Muscle of leg (tissue), 11 donors: ENCODE data around the gene NAV3. TPM values are rescaled to one million over a fixed set of nuclear protein-coding genes. Genes with fewer than 3 reads are reported as not detected.

Experiments used
- DNase-seq: peaks from one replicate; pipeline ENCODE4 v3.0.0; 2013
- H3K27ac ChIP-seq: one replicate; pipeline ENCODE4 v1.5.1; 2013; ENCODE audit warnings: mild to moderate bottlenecking, low read length, control low read depth
- H3K27me3 ChIP-seq: one replicate; pipeline ENCODE4 v1.6.1; 2013; ENCODE audit warnings: low read length; ENCODE audit not compliant: control insufficient read depth, insufficient read depth
- H3K36me3 ChIP-seq: one replicate; pipeline ENCODE4 v1.6.1; 2013; ENCODE audit warnings: low read length; ENCODE audit not compliant: control insufficient read depth, insufficient read depth
- H3K4me1 ChIP-seq: one replicate; pipeline ENCODE4 v1.6.1; 2013; ENCODE audit warnings: low read length; ENCODE audit not compliant: control insufficient read depth, insufficient read depth
- H3K4me3 ChIP-seq: one replicate; pipeline ENCODE4 v1.5.1; 2013; ENCODE audit warnings: low read length, control low read depth
- H3K9me3 ChIP-seq: replicated peaks from 2 replicates; pipeline ENCODE4 v1.6.1; 2013; ENCODE audit warnings: low read depth, low read length; ENCODE audit not compliant: control insufficient read depth
- WGBS: methylation state at CpG from one replicate; pipeline ENCODE4 v1.1.5; 2013; ENCODE audit warnings: missing lambda C conversion rate; ENCODE audit not compliant: insufficient coverage; 5-methylcytosine and 5-hydroxymethylcytosine counted together
- polyA plus RNA-seq, 8 donors: library from polyadenylated mRNA; unstranded; fragments of 120-200 nt; gene quantifications; one replicate each; pipeline versions ENCODE4 v1.2.1 to v1.2.3, GENCODE V29; 2013; ENCODE audit warnings: inconsistent platforms in 1 of 8, low replicate concordance in 1 of 8; ENCODE audit not compliant: insufficient read length in 8 of 8, insufficient read depth in 1 of 8
- total RNA-seq: library from RNA; stranded (reverse); fragments of 120-200 nt; gene quantifications from one replicate; pipeline ENCODE4 v1.2.4, GENCODE V29; 2013

The NAV3 gene
- total and polyA plus RNA-seq, 9 donors, result 10.8 to 34.6 (median 21.7) TPM

GRCh38 chr12:78035901-78036606 lies 205.4 kb downstream of the NAV3 start:
- Histone ChIP-seq H3K27ac (no peak overlapping the region), H3K36me3 (peaks cover 4% of the 10 kb centered on the region), H3K27me3 (no peaks in the 10 kb centered on the region), H3K9me3 (no peaks in the 10 kb centered on the region), H3K4me3 (no peak overlapping the region), H3K4me1 (no peaks in the 10 kb centered on the region)
- peak; percentile 21 for DNase-seq
- WGBS, result 41% methylated on average over 14 of the region's 14 CpGs

GRCh38 chr12:78036874-78037273 lies 206.2 kb downstream of the NAV3 start:
- no peak for DNase-seq
- WGBS, result 96% methylated on average over 5 of the region's 8 CpGs
- Histone ChIP-seq H3K4me1 (no peaks in the 10 kb centered on the region), H3K9me3 (no peaks in the 10 kb centered on the region), H3K27ac (no peak overlapping the region), H3K27me3 (no peaks in the 10 kb centered on the region), H3K4me3 (no peak overlapping the region), H3K36me3 (peaks cover 4% of the 10 kb centered on the region)

- H3K27ac ChIP-seq, result no peak overlapping the region
- no peaks in the 10 kb centered on the region for H3K27me3 ChIP-seq
- no peaks in the 10 kb centered on the region for H3K4me1 ChIP-seq
- no peaks in the 10 kb centered on the region for H3K9me3 ChIP-seq
- no CpG with 5 or more reads among the region's 2 CpGs for WGBS
- H3K4me3 ChIP-seq, result no peak overlapping the region
- DNase-seq, result no peak
- peaks cover 4% of the 10 kb centered on the region for H3K36me3 ChIP-seq
Observed at GRCh38 chr12:78037707-78038106, 207.0 kb downstream of the NAV3 start.

GRCh38 chr12:78038541-78038940 lies 207.8 kb downstream of the NAV3 start:
- no peak overlapping the region for H3K4me3 ChIP-seq
- no CpG with 5 or more reads among the region's 1 CpG for WGBS
- H3K9me3 ChIP-seq, result no peaks in the 10 kb centered on the region
- no peak overlapping the region for H3K27ac ChIP-seq
- H3K27me3 ChIP-seq, result no peaks in the 10 kb centered on the region
- no peak for DNase-seq
- peaks cover 4% of the 10 kb centered on the region for H3K36me3 ChIP-seq
- no peaks in the 10 kb centered on the region for H3K4me1 ChIP-seq

- H3K4me1 ChIP-seq, result no peaks in the 10 kb centered on the region
- no CpG with 5 or more reads among the region's 4 CpGs for WGBS
- no peaks in the 10 kb centered on the region for H3K27me3 ChIP-seq
- H3K9me3 ChIP-seq, result no peaks in the 10 kb centered on the region
- no peak for DNase-seq
- H3K36me3 ChIP-seq, result peaks cover 4% of the 10 kb centered on the region
- no peak overlapping the region for H3K27ac ChIP-seq
- no peak overlapping the region for H3K4me3 ChIP-seq
Observed at GRCh38 chr12:78038986-78039385, 208.3 kb downstream of the NAV3 start.

- peaks cover 4% of the 10 kb centered on the region for H3K36me3 ChIP-seq
- DNase-seq, result no peak
- WGBS, result no CpG with 5 or more reads among the region's 1 CpG
- no peaks in the 10 kb centered on the region for H3K27me3 ChIP-seq
- H3K27ac ChIP-seq, result no peak overlapping the region
- H3K4me1 ChIP-seq, result no peaks in the 10 kb centered on the region
- H3K9me3 ChIP-seq, result no peaks in the 10 kb centered on the region
- H3K4me3 ChIP-seq, result no peak overlapping the region
Observed at GRCh38 chr12:78040111-78040510, 209.4 kb downstream of the NAV3 start.

GRCh38 chr12:78050790-78051189 lies 220.1 kb downstream of the NAV3 start:
- Histone ChIP-seq H3K9me3 (peaks cover under 1% of the 10 kb centered on the region), H3K4me3 (no peak overlapping the region), H3K36me3 (peaks cover 9% of the 10 kb centered on the region), H3K4me1 (no peaks in the 10 kb centered on the region), H3K27me3 (no peaks in the 10 kb centered on the region), H3K27ac (no peak overlapping the region)
- no peak for DNase-seq
- WGBS, result 92% methylated on average over 8 of the region's 12 CpGs

- DNase-seq, result no peak
- Histone ChIP-seq H3K36me3 (peaks cover 8% of the 10 kb centered on the region), H3K4me1 (no peaks in the 10 kb centered on the region)
Observed at GRCh38 chr12:78055545-78055944, 224.9 kb downstream of the NAV3 start.

GRCh38 chr12:78057075-78057474 lies 226.4 kb downstream of the NAV3 start:
- no peaks in the 10 kb centered on the region for H3K9me3 ChIP-seq

More at GRCh38 chr12:78055545-78055944, 224.9 kb downstream of the NAV3 start:
- Histone ChIP-seq H3K9me3 (no peaks in the 10 kb centered on the region), H3K27me3 (no peaks in the 10 kb centered on the region), H3K27ac (no peak overlapping the region), H3K4me3 (no peak overlapping the region)

GRCh38 chr12:78060186-78060585 lies 229.5 kb downstream of the NAV3 start:
- H3K27me3 ChIP-seq, result no peaks in the 10 kb centered on the region
- WGBS, result no CpG with 5 or more reads among the region's 1 CpG
- H3K4me3 ChIP-seq, result no peak overlapping the region
- DNase-seq, result no peak
- no peak overlapping the region for H3K27ac ChIP-seq
- no peaks in the 10 kb centered on the region for H3K9me3 ChIP-seq
- H3K4me1 ChIP-seq, result no peaks in the 10 kb centered on the region
- H3K36me3 ChIP-seq, result no peaks in the 10 kb centered on the region

More at GRCh38 chr12:78057075-78057474, 226.4 kb downstream of the NAV3 start:
- no peaks in the 10 kb centered on the region for H3K27me3 ChIP-seq
- peaks cover 4% of the 10 kb centered on the region for H3K36me3 ChIP-seq
- H3K4me3 ChIP-seq, result no peak overlapping the region
- H3K27ac ChIP-seq, result no peak overlapping the region
- H3K4me1 ChIP-seq, result no peaks in the 10 kb centered on the region
- DNase-seq, result no peak
- no CpG with 5 or more reads among the region's 1 CpG for WGBS

- Histone ChIP-seq H3K27me3 (no peaks in the 10 kb centered on the region), H3K9me3 (no peaks in the 10 kb centered on the region), H3K27ac (no peak overlapping the region), H3K4me1 (no peaks in the 10 kb centered on the region), H3K4me3 (no peak overlapping the region), H3K36me3 (no peaks in the 10 kb centered on the region)
- peak; percentile 59 for DNase-seq
Observed at GRCh38 chr12:78062786-78063185, 232.1 kb downstream of the NAV3 start.
